HUES64 (cell line): Measurements from ENCODE around the gene TM7SF3.
"Not testable (repeated sequence)": the region's sequence is repeated elsewhere in the genome, so short reads cannot be mapped to it uniquely, and the experiment has no call there.

Experiments used
- H3K27ac ChIP-seq: 2 replicates; pipeline ENCODE4 v1.7.0; 2013; ENCODE audit warnings: low read depth, low read length, inconsistent platforms
- H3K27me3 ChIP-seq: 2 replicates; pipeline ENCODE4 v1.6.1; 2013; ENCODE audit warnings: mild to moderate bottlenecking, low read length; ENCODE audit not compliant: insufficient read depth
- H3K36me3 ChIP-seq: 2 replicates; pipeline ENCODE4 v1.6.1; 2013; ENCODE audit warnings: mild to moderate bottlenecking, low read length; ENCODE audit not compliant: insufficient read depth
- H3K4me1 ChIP-seq: 2 replicates; pipeline ENCODE4 v1.6.1; 2013; ENCODE audit warnings: mild to moderate bottlenecking, low read length, moderate library complexity; ENCODE audit not compliant: insufficient read depth
- H3K4me3 ChIP-seq: 2 replicates; pipeline ENCODE4 v1.5.1; 2013; ENCODE audit warnings: mild to moderate bottlenecking, low read length, moderate library complexity
- H3K9ac ChIP-seq: 2 replicates; pipeline ENCODE4 v1.6.1; 2013; ENCODE audit warnings: mild to moderate bottlenecking, low read depth, low read length
- H3K9me3 ChIP-seq: 2 replicates; pipeline ENCODE4 v1.6.1; 2013; ENCODE audit warnings: low read depth, low read length; ENCODE audit not compliant: insufficient read depth
- whole genome bisulfite sequencing: fragments of 150-250, 120-280 bp; methylation state at CpG from one replicate; pipeline ENCODE4 v1.1.7; 2013; ENCODE audit warnings: missing lambda C conversion rate; 5-methylcytosine and 5-hydroxymethylcytosine counted together

The TM7SF3 gene

GRCh38 chr12:26971963-26972362 lies 42.2 kb downstream of the TM7SF3 start:
- WGBS = 92% methylated on average over 2 of the region's 2 CpGs
- H3K36me3 ChIP-seq = peaks cover 70% of the 10 kb centered on the region

DNA sequence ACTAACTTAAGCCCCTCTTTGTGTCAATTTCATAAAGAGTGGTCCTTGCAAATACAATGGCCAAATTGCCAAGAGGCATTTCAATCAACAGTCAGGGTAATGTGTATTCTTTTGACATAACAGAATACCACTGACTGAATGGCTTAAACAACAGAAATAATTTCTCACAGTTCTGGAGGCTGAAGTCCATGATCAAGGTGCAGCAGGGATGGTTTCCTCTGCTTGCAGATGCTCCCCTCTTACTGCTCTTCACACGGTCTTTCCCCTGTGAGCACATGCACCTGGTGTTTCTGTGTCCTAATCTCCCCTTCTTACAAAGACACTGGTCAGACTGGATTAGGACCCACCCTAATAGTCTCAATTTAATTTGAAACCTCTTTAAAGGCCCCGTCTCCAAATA lies 44.0 kb downstream of the TM7SF3 start:
- no peak overlapping the region for H3K9ac ChIP-seq
- no peak overlapping the region for H3K27ac ChIP-seq
- peaks cover 70% of the 10 kb centered on the region for H3K36me3 ChIP-seq
- WGBS = 97% methylated on average over 2 of the region's 2 CpGs
- no peaks in the 10 kb centered on the region for H3K9me3 ChIP-seq
- H3K4me3 ChIP-seq = no peak overlapping the region
- H3K27me3 ChIP-seq = no peaks in the 10 kb centered on the region
- H3K4me1 ChIP-seq = no peaks in the 10 kb centered on the region

More at GRCh38 chr12:26971963-26972362, 42.2 kb downstream of the TM7SF3 start:
- H3K9ac ChIP-seq = no peak overlapping the region
- H3K9me3 ChIP-seq = no peaks in the 10 kb centered on the region
- H3K27ac ChIP-seq = no peak overlapping the region
- H3K4me3 ChIP-seq = no peak overlapping the region
- no peaks in the 10 kb centered on the region for H3K27me3 ChIP-seq
- H3K4me1 ChIP-seq = no peaks in the 10 kb centered on the region

DNA sequence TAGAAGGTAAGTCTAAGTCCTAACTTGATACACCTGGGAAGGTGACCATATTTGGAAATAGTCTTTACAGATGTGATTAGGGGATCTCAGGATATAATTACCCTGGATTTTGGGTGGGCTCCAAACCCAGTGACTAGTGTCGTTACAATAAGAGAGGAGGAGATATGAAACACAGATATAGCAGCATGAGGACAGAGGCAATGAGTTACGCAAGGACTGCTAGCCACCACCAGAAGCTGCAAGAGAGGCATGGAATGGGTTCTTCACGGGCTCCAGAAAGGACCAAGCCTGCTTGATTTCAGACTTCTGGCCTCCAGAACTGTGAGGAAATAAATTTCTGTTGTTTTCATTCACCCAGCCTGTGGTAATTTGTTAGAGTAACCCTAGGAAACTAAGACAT lies 47.3 kb downstream of the TM7SF3 start:
- 96% methylated on average over 3 of the region's 3 CpGs for WGBS
- no peaks in the 10 kb centered on the region for H3K4me1 ChIP-seq
- no peak overlapping the region for H3K4me3 ChIP-seq
- H3K27me3 ChIP-seq = no peaks in the 10 kb centered on the region
- peaks cover 70% of the 10 kb centered on the region for H3K36me3 ChIP-seq
- H3K9me3 ChIP-seq = no peaks in the 10 kb centered on the region
- H3K27ac ChIP-seq = no peak overlapping the region
- H3K9ac ChIP-seq = no peak overlapping the region

DNA sequence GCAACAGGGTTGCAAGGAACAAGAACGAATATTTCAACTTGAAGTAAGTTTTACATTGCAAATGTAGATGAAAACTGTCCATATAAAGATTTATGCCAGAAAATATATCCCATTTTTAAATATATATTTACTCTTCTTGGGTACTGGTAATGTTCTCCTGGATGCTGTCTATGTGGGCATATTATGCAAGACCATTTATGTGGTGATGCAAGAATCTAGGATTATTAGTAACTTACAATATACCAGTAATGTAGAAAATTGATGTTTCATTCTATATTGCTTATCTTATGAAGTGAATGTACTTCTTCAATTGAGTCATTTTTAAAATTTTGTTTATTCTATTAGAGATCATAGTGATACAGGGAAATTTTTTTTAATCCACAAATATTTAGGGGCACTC lies 50.8 kb downstream of the TM7SF3 start:
- Histone ChIP-seq H3K36me3 (peaks cover 73% of the 10 kb centered on the region), H3K9me3 (no peaks in the 10 kb centered on the region), H3K4me1 (no peaks in the 10 kb centered on the region), H3K9ac (no peak overlapping the region), H3K27ac (no peak overlapping the region), H3K4me3 (no peak overlapping the region), H3K27me3 (no peaks in the 10 kb centered on the region)
- 86% methylated on average over 1 of the region's 1 CpG for WGBS

- H3K27me3 ChIP-seq = no peaks in the 10 kb centered on the region
- no peak overlapping the region for H3K27ac ChIP-seq
- no peaks in the 10 kb centered on the region for H3K4me1 ChIP-seq
- peaks cover 83% of the 10 kb centered on the region for H3K36me3 ChIP-seq
- 89% methylated on average over 1 of the region's 1 CpG for WGBS
- H3K9me3 ChIP-seq = no peaks in the 10 kb centered on the region
- no peak overlapping the region for H3K4me3 ChIP-seq
- H3K9ac ChIP-seq = no peak overlapping the region
Measured at GRCh38 chr12:26961803-26962202, 52.4 kb downstream of the TM7SF3 start.

DNA sequence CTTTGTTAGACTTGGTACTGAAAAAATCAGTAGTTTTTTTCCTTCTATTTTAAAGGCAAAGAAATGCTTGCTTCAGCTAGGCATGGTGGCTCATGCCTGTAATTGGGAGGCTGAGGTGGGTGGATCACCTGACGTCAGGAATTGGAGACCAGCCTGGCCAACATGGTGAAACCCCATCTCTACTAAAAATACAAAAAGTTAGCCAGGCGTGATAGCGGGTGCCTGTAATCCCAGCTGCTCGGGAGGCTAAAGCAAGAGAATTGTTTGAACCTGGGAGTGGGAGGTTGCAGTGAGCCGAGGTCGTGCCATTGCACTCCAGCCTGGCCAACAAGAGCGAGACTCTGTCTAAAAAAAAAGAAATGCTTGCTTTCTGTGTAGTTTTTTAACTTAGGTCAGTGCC lies 52.8 kb downstream of the TM7SF3 start:
- not testable (repeated sequence) for H3K9me3 ChIP-seq, H3K4me1 ChIP-seq, H3K27me3 ChIP-seq, H3K27ac ChIP-seq, H3K4me3 ChIP-seq, H3K9ac ChIP-seq
- H3K36me3 ChIP-seq = peaks cover 83% of the 10 kb centered on the region
- WGBS = 92% methylated on average over 7 of the region's 7 CpGs

DNA sequence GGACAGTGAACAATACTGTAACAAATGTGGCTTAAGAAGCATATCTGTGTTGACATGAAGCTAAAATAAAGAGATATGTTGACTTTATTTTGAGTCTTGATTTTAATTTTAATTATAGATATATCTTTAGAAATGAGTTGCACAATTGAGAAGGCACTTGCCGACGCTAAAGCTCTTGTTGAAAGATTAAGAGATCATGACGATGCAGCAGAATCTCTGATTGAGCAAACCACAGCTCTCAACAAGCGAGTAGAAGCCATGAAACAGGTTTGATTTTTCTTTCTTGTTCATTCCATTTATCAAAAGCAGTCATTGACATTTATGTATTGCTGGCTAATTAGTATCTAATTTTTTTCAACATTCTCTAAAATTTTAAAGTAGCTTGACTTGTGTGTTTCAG lies 60.2 kb downstream of the TM7SF3 start:
- 92% methylated on average over 4 of the region's 4 CpGs for whole genome bisulfite sequencing
- H3K27me3 ChIP-seq = no peaks in the 10 kb centered on the region
- no peak overlapping the region for H3K4me3 ChIP-seq
- H3K4me1 ChIP-seq = no peaks in the 10 kb centered on the region
- H3K9ac ChIP-seq = no peak overlapping the region
- peaks cover 36% of the 10 kb centered on the region for H3K36me3 ChIP-seq
- no peak overlapping the region for H3K27ac ChIP-seq
- H3K9me3 ChIP-seq = no peaks in the 10 kb centered on the region

GRCh38 chr12:26953447-26953846 lies 60.7 kb downstream of the TM7SF3 start:
- WGBS = 86% methylated on average over 1 of the region's 1 CpG
- no peak overlapping the region for H3K4me3 ChIP-seq
- no peak overlapping the region for H3K27ac ChIP-seq

GRCh38 chr12:26948309-26948708 lies 65.9 kb downstream of the TM7SF3 start:
- H3K27ac ChIP-seq = no peak overlapping the region
- no peaks in the 10 kb centered on the region for H3K36me3 ChIP-seq
- H3K9ac ChIP-seq = no peak overlapping the region
- 92% methylated on average over 1 of the region's 1 CpG for WGBS
- no peak overlapping the region for H3K4me3 ChIP-seq
- no peaks in the 10 kb centered on the region for H3K4me1 ChIP-seq
- no peaks in the 10 kb centered on the region for H3K27me3 ChIP-seq
- 0 out of 2 replicates have a peak, but pooled peaks cover 6% of the 10 kb centered on the region for H3K9me3 ChIP-seq

More at GRCh38 chr12:26953447-26953846, 60.7 kb downstream of the TM7SF3 start:
- H3K4me1 ChIP-seq = no peaks in the 10 kb centered on the region
- H3K36me3 ChIP-seq = peaks cover 30% of the 10 kb centered on the region
- no peak overlapping the region for H3K9ac ChIP-seq
- no peaks in the 10 kb centered on the region for H3K27me3 ChIP-seq
- H3K9me3 ChIP-seq = 0 out of 2 replicates have a peak, but pooled peaks cover 2% of the 10 kb centered on the region

DNA sequence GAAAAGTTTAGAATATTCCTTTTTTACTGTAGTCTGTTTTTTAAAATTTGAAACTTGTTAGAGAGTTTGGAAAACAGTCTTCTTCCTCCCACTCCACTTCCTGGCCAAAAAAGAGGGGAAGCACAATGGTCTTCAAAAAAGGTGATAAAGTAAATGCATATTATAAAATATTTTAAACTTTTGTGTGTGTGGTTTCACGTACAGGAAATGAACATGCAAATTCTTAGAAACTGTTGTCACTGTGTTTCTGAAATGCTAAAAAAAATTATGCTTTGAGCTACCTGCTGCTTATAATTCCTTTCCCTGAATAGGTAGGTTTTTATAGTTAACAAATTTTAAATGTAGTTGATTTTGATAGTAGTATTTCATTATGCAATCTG lies 73.0 kb downstream of the TM7SF3 start:
- H3K4me1 ChIP-seq = peaks cover 18% of the 10 kb centered on the region
- H3K4me3 ChIP-seq = no peak overlapping the region
- H3K9ac ChIP-seq = no peak overlapping the region

GRCh38 chr12:26940516-26941214 lies 73.5 kb downstream of the TM7SF3 start:
- Histone ChIP-seq H3K4me3 (no peak overlapping the region), H3K36me3 (no peaks in the 10 kb centered on the region; the same call in 1 of the 2 replicates), H3K4me1 (peaks cover 18% of the 10 kb centered on the region), H3K9me3 (no peaks in the 10 kb centered on the region), H3K9ac (no peak overlapping the region), H3K27ac (no peak overlapping the region), H3K27me3 (no peaks in the 10 kb centered on the region)
- 89% methylated on average over 2 of the region's 3 CpGs for WGBS

More for the DNA sequence above, 73.0 kb downstream of the TM7SF3 start:
- no peaks in the 10 kb centered on the region for H3K36me3 ChIP-seq
- no peak overlapping the region for H3K27ac ChIP-seq
- no peaks in the 10 kb centered on the region for H3K27me3 ChIP-seq
- WGBS = 93% methylated on average over 1 of the region's 1 CpG
- no peaks in the 10 kb centered on the region for H3K9me3 ChIP-seq

DNA sequence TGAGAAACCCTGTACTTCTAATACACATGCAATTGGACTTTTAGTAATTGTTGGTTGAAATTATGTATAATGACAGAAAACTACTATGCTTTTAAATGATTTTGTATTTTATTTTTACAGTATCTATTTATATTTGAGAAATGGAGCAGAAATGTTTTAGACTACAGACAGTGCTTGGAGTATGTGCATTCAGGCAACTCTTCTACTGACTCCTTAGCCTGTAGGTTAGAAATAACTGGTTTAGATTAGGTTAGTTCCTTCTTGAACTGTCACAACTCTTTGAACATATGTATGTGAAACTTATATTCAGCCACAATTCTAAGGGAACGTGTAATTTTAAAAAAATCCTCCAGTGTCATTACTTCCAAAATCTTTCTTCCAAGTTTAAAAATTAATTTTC lies 74.2 kb downstream of the TM7SF3 start:
- no peaks in the 10 kb centered on the region for H3K27me3 ChIP-seq
- H3K4me3 ChIP-seq = peak overlapping the region; percentile 84
- H3K27ac ChIP-seq = no peak overlapping the region
- H3K9me3 ChIP-seq = no peaks in the 10 kb centered on the region
- H3K9ac ChIP-seq = peak overlapping the region; percentile 98; the same call in 1 of the 2 replicates
- peaks cover 4% of the 10 kb centered on the region; the same call in 1 of the 2 replicates for H3K36me3 ChIP-seq
- peaks cover 18% of the 10 kb centered on the region for H3K4me1 ChIP-seq
- WGBS = 100% methylated on average over 1 of the region's 1 CpG
